Uterine smooth muscle cell (primary cell): ENCODE results near the gene ODAD3. TPM values are rescaled to one million over a fixed set of nuclear protein-coding genes. Genes with fewer than 3 reads are reported as not detected.

Source experiments
- total RNA-seq: library from RNA; depleted of rRNA; stranded (reverse); fragments of >200 nt; gene quantifications from 2 replicates; pipeline ENCODE4 v1.2.3, GENCODE V29; 2014

The ODAD3 gene
- 0.22 and 0.37 TPM in 2 replicates for total RNA-seq

DNA sequence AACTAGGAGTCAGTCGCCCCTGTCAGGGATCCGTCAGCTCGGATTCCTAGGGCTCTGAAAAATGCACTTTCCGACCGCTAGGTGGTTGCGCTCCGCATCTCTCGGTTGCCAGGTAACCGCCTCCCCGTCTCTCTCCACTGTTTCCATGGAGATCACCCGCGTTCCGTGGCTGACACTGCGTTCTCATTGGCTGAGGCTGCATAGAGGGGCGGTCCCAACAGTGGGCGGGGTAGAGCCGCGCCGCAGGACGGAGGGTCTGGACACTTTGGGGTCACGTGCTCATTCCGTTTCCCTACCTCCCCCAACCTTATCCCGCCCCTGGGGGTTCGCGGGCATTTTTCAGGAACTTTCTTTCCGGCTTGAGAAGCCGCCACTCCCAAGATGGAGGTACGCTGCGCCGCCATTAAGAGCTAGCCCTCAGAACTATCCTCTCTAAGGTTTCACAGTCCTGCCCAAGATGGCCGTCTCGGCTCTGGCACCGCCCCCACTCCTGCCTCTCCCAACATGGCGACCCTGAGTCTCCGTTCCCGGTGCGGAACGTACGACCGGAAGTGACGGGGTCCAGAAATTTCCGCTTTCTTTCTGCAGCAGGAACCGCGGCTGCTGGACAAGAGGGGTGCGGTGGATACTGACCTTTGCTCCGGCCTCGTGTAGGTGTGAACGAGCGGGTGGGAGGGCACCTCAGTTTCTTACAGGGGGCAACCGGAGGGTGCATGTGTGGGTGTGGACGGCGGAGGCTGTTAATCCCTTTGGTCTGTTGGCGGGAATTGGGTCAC is at the start of gene ODAD3, which contains the start of gene PRKCSH:
Gene ODAD3 (minus strand): TSS at position 65 of the 776 bp plus-strand sequence. CDS start 105 bp downstream, outside the sequence.
Gene PRKCSH (plus strand): TSS at position 579 of the 776 bp plus-strand sequence. CDS start 483 bp downstream, outside the sequence.

GRCh38 chr19:11480715-11481533 is 46.0 kb upstream of the ODAD3 start, which contains the start of gene ELAVL3:
ELAVL3 (minus strand) TSS chr19:11481046; CDS start chr19:11480608, 438 bp downstream.

DNA sequence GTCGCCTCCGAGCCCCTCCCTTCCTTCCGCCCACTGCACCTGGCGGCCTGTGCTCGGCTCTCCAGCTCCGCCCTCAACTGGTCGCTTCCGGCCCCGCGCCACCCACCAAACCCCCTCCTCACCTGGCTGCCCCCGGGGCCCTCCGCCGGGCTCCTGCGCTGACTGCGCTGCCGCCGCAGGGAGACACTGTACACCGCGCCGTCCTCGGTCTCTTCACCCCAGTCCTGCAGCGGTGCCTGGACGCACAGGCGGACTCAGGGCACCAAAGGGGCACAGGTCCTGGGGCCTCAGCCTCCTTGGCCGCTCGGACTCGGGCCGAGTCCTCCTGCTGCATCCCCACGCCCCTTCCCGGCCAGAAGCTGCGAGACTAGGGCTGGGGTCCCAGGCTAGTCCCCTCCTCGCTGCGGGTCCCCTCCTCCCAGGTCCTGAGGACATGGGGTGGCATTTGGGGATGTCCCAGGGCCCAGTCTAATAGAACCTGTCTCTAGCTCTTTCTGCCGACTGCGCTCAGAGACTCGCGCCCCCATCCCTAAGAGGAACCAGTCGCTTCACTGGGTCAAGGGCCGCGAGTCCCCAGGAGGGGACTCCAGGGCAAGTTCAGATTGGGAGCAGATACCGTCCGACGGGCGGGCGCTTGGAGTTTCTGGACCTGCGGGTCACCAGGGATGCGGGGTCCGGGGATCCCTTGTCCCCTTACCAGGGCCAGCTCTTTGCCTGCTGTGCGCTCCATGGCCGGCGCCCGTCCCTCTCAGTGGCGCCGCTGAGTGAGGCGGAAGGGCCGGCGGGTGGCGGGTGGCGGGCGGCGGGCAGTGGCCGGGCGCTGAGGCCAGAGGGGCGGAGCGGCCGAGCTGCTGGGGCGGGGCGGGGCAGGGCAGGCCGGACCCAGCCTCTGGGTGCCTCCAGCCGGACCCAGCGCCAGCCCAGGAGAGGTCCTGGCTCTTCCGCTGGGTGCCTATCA is 16.1 kb downstream of the ODAD3 start, which contains the start of gene RGL3:
Gene RGL3 (minus strand): TSS at position 766 of the 958 bp plus-strand sequence. CDS start 36 bp downstream, at position 730.

DNA sequence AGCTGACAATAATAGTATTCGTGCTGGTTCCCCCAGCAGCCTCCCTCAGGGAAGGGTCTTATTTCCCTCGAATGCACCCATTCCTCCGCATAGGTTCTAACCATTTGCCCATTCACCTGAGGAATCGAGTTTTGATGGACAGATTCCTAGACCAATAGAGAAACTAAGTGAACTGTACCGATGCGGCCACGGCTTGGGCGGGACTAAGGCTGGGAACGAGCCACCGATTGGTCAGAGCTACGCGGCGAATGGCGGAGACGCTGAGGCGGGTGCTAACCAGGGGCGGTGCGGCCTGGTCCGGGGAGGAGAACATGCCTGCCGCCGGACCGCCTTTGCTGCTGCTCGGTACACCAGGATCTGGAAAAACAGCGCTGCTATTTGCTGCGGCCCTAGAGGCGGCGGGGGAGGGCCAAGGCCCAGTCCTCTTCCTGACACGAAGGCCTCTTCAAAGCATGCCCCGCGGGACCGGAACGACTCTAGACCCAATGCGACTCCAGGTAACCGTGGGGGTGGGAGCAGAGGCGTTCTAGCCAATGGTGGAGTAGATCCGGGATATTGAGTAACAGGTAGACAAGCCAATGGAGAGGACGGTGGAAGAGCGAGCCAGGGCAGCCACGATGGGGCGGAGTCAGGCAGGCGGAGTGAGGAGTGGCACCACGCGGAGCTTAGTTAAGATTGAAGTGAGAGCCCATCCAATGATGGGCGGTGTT is 60.3 kb downstream of the ODAD3 start, which contains the start of gene SWSAP1:
Gene SWSAP1 (plus strand): TSS at position 234 of the 710 bp plus-strand sequence. CDS start 15 bp downstream, at position 249.

Other genes starting within 250 kb of the ODAD3 start
- gene KANK2, start 237.6 kb downstream of the ODAD3 start, total RNA-seq, result 403 and 554 TPM in 2 replicates
- gene ANGPTL8, start 195.5 kb downstream of the ODAD3 start, total RNA-seq, result not detected in 2 replicates
- gene DOCK6, start 172.6 kb downstream of the ODAD3 start, total RNA-seq, result 17.0 and 18.4 TPM in 2 replicates
- gene TSPAN16, start 139.0 kb downstream of the ODAD3 start, total RNA-seq, result not detected in 2 replicates
- 5.5 and 6.4 TPM in 2 replicates for gene RAB3D, start 95.5 kb downstream of the ODAD3 start, total RNA-seq
- gene TMEM205, start 88.9 kb downstream of the ODAD3 start, total RNA-seq, result 64.9 and 71.7 TPM in 2 replicates
- 3.9 and 10.4 TPM in 2 replicates for gene CCDC159, start 88.6 kb downstream of the ODAD3 start, total RNA-seq
- 7.9 and 11.4 TPM in 2 replicates for gene PLPPR2, start 79.7 kb downstream of the ODAD3 start, total RNA-seq
- 0.33 and 0.62 TPM in 2 replicates for gene SWSAP1, start 60.5 kb downstream of the ODAD3 start, total RNA-seq
- gene EPOR, start 50.8 kb downstream of the ODAD3 start, total RNA-seq, result 6.7 and 8.1 TPM in 2 replicates
- 0.50 and 1.00 TPM in 2 replicates for gene RGL3, start 15.8 kb downstream of the ODAD3 start, total RNA-seq
- 118 and 167 TPM in 2 replicates for gene PRKCSH, start 514 bp upstream of the ODAD3 start, total RNA-seq
- 0.12 TPM in 1 of 2 replicates, not detected in the other for gene ELAVL3, start 45.9 kb upstream of the ODAD3 start, total RNA-seq
- gene ZNF653, start 70.7 kb upstream of the ODAD3 start, total RNA-seq, result 8.2 and 10.6 TPM in 2 replicates
- 42.2 and 47.6 TPM in 2 replicates for gene ECSIT, start 94.0 kb upstream of the ODAD3 start, total RNA-seq
- 20.4 and 37.0 TPM in 2 replicates for gene CNN1, start 103.7 kb upstream of the ODAD3 start, total RNA-seq
- 26.0 and 31.2 TPM in 2 replicates for gene ELOF1, start 124.1 kb upstream of the ODAD3 start, total RNA-seq
- 2.7 and 9.9 TPM in 2 replicates for gene ACP5, start 142.5 kb upstream of the ODAD3 start, total RNA-seq
- gene ZNF627, start 162.4 kb upstream of the ODAD3 start, total RNA-seq, result 22.6 and 24.9 TPM in 2 replicates